GDM1 (cell line): Measurements from ENCODE around the gene AUH.
"Not testable (repeated sequence)": the region's sequence is repeated elsewhere in the genome, so short reads cannot be mapped to it uniquely, and the experiment has no call there.

Experiments
- DNase-seq: peaks from one replicate; lab custom pipeline; 2025; lab: John Stamatoyannopoulos, UW

The AUH gene, protein sequence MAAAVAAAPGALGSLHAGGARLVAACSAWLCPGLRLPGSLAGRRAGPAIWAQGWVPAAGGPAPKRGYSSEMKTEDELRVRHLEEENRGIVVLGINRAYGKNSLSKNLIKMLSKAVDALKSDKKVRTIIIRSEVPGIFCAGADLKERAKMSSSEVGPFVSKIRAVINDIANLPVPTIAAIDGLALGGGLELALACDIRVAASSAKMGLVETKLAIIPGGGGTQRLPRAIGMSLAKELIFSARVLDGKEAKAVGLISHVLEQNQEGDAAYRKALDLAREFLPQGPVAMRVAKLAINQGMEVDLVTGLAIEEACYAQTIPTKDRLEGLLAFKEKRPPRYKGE

DNA sequence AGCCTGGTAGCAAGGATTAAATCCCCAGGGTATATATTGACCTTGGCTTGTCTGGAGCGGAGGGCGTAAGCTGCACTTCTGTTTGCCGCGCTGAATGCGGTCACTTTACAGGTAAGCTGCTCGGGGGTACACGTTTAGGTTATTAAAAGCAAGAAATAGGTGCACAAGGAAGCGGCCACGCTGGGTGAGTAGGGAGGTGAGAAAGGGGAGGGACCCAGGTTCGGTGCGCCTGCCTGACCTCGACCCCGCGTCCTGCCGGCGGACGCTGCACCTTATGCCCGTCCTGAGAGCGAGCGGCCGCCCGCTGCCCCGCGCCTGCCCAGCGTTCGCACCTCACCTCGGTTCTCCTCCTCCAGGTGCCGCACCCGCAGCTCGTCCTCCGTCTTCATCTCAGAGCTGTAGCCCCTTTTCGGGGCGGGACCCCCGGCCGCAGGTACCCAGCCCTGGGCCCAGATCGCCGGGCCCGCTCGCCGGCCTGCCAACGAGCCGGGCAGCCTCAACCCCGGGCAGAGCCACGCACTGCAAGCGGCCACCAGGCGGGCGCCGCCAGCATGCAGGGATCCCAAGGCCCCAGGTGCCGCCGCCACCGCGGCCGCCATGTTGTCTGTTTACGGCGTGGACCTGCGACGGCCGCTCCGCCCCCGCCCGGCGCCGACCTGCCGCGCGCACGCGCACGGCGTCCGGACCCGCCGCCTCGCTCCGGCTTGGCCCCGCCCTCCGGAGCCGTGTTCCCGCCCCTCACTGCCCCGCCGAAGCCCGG is at the start of gene AUH:
Gene AUH, minus strand, starts transcription at position 628 of the 760 bp plus-strand sequence. Its CDS starts 29 bp downstream, at position 599.
- DNase-seq = peak; percentile 75

DNA sequence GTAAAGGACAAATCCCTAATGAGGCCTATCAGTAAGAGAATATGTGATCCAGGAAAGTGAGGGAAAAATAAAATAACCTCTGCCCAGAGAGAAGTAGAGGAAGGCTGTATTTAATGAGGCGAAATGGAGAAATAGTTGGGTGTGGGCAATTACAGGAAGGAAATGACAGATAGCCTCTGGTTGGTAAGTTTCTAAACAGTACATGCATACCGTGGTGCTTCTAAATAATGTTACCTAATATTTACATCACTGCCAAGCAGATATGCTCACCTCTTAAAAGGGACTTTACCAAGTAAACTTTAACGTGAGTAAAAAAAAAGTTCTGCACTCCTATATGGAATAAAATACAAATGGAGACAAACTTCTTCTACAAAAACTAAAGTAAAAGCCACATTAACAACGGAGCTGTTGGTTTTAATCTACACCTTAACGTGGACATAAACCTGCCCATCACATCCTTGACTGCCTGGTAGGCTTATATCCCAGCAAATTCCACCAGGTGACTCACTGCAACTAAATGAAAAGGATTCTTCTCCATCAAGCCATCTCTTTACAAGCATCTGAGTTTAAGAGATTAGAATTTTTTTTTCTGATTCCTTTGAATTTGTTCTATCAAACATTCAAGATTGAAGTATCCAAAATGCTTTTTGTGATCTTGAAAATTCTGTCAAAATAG is 49.5 kb upstream of the AUH start:
- no peak for DNase-seq

DNA sequence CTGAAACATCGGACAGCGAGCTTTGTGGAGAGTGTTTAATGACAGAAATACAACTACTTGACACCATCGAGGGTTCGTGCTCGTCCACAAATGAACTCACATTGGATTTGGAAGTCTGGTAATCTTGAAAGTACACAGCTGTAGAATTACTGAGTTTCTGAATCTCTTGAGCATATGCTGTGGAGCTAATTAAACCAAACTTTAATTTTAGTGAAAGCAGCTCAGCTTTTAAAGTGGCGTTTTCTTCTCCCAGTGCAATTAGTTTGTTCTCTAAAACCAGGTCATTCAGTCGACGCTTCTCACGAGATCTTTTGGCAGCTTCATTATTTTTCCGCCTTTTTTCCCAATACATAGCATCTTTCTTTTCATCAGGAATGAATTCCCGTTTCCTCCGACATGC is 48.4 kb upstream of the AUH start:
- no peak for DNase-seq

DNA sequence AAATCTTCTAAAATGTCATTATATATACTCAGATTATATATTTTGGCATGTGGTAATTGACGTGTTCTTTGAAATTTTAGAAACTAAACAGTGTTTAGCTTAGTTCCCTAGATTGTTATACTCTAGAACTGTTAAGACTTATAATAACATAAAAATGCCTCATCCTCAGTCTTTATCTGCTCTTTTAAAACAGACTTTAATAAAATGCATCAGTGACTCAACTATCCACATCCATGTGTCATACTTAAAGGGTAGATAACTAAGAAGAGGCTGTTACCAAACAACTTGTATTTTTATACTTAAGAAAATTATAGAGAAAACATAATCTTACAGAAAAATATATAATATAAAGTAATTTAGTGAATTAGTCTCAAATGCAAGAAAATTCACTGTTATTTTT is 46.8 kb upstream of the AUH start:
- no peak for DNase-seq

DNA sequence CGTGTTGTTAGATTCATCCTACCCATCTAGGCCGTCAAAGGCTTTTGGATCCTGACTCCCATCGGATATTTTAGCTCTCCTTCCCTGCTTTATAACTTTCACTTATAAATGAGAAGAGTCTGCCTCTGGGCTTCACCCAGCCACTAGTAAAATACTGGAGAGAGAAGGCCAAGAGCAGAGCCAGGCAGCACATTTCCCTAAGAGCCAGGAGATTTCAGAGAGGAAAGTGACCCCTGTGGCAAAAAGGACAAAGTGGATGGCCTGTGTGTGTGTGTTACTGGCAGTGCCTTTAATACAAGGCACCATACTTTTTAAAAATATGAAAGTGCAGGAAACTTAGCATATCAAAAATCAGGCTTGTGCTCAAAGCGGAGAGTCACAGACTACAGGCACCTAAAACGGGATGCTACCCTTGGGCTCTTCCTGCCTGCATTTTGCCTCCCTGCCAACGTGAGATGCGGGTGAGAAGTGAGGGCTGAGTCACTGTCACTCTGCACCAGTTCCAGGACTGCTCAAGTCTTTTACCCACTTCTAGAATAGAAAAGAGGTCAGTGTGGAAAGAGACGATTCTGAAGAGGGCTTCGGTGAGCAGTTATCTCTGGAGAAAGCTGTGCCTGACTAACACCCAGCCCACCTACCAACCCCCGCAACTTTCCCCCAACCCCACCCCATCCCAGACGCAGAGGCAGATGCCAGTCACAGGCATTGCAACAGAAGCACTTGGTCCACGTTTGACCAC is 46.0 kb upstream of the AUH start:
- no peak for DNase-seq

DNA sequence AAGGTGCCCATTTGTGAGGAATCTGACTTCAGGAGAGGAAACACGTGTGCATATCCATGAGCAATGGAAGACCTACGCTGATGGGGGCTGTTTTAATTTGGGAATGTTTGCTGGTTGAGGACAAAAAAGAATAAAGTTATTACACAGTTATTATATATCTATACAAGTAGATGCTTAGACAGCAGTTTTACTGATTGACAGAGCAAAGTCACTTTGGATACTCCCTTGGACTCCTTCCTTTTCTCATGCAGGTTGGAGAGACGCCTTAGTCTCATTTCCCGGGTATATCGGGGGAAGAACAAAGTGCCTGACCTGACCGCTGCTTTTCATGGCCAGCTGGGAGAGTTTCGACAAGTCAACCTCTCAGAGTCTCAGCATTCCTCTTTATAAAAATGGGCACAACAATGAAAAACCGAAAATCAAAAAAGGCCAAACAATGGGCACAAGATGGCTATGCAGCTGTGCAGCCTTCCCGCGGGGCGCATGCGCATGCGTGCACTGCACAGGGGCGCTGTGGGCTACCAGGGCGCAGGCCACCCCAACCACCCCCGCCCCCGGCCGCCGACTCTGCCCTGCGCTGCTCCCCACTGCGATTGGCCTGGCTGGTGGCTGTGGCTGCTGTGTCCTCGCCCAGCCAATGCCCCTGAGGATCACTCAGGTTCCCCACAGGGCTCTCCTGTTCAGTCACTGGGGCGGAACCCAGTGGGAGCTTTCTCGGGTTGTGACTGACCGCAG is 43.8 kb upstream of the AUH start:
- no peak for DNase-seq

DNA sequence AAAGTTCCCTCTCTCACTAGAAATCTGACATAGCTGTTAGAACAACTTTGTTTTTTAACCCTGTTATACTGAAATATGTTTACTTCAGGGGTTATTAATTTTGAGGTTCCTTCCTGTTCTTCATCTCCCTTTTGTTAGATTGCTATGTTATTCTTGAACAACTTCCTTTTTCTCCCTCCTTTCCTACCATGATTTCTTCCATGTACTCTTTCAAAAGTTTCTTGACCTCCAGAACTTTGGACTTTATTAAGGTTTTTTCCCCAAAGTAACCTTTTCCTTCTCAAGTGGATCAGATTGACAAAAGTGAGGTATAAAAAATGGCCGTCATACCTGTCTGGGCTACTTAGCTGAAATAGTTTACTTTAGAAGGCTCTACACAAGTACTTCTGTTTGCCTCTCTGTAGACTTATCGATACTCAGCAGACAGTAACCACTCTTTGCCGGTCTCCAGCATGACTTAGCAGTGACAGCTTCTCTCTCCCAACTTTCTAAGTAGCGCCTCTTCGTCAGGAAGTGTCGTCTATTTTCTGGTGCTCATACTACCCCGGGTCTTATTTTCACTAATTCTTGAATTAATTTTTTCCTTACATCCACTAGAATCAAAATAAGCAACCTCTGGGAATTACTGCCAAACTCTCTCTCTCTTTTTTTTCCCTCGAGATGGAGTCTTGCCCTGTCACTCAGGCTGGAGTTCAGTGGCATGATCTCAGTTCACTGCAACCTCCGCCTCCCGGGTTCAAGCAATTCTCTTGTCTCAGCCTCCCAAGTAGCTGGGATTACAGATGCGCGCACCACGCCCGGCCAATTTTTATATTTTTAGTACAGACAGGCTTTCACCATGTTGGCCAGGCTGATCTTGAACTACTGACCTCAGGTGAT is 42.2 kb upstream of the AUH start:
- DNase-seq = no peak

DNA sequence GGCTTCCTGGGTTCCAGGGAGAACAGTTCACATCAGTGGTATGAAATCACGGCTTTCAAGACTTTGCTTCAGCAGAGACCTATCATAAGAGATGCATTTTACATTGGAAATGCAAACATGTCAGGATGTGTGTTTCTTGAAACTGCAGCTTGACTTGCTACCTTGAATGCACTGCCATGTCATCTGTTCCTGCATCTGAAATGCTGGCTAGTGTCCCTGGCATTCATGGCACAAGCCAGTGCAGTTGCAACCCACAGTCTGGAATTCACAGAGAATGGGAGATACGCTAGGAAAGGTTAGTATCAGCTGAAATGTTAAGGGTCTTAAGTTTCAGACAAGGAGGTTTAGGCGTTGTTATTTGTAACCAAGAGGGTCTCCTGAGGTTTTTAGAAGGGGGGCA is 37.2 kb upstream of the AUH start:
- no peak for DNase-seq

DNA sequence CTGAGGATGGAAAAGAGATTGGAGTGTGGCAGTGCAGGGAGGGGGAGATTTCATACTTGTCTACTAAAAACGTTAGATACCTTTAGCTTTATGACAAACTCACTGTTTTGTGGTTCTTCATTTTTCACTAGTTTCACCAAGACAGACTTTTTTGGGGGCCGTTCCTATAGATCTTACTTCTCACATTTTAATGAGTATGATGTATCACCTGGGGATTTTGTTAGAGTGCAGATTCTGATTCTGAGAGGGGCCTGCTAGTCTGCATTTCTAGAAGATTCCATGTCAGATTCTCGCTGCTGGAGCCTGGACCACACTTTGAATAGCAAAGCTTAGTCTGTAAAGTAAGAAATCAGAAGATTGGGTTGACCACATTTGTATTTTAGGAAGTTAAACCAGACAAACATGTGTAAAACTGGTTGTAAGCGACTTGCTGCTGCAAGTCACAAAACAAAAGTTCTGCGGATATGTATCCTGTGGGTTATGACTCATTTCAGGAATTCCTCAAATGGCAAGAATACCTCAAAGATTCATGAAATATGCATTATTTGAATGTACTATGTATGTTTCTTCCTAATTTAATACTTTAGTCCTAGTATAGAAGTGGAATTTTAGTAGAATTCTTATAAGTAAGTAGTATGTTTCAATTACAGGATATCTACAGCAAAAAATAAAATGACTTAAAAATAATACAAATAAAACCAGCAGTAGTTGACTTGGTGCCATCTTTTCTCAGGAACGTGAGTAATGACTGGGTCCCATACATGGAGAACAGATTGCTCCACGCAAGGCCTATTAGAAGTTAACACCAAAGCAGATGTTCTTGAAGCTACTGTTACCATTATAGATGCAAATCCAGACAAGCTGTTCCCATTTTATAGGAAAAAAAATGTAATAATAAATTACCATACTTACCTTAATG is 34.1 kb upstream of the AUH start:
- DNase-seq = peak; percentile 33

DNA sequence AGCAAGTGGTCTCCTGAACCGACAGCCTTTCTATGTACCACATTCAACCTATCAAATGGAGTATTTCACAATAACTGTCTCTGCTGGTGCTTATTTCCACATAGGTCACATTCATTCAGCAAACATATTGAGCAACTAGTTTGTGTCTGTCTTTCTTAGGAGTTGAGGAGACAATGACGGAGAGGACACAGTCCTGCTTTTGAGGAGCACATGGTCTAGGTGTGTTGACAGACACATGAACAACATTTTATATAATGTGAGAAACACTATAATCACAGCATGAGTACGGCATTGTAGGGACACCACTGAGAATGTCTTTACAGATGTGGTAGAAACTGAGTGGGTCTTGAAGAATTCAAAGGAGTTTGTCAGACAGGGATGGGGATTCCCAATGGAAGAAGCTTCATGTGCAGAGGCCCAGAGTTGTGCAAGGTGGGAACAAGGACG is 33.4 kb upstream of the AUH start:
- DNase-seq = no peak

DNA sequence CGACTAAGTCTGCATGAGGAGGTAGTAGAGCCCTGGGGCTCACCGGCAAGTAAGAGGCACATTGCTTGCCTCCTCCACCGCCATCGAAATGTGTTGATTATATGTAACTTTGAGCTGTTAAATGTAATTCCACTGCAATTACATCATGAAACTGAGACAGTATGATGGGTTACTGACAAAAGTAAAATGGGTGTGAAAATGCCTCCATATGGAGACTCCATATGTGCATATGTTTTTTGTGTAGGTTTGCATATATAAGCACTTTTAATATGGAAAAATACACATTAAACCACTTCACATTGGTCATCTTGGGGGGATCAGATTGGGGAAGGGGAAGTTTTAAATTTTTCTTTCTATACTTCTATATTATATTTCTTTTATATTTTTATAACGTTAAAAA is 32.1 kb upstream of the AUH start:
- DNase-seq = no peak

DNA sequence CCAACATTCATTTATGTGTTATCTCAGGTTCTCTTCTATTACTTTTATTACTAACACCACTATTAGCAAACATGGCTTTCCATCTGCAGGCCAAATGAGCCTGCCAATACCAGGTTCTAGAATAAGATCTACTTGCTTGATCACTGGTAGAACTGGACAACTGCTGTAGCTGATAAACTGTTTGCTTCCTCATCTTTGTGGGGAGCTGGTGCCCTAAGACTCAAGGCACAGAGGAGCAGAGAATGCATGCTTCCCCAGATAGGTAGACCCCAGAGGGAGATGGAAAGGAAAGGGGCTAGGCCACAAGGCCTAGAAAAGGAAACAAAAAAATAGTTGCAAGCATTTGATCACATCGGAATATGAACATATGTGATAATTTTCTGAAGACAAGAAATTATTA is 30.7 kb upstream of the AUH start:
- DNase-seq = peak; percentile 42

DNA sequence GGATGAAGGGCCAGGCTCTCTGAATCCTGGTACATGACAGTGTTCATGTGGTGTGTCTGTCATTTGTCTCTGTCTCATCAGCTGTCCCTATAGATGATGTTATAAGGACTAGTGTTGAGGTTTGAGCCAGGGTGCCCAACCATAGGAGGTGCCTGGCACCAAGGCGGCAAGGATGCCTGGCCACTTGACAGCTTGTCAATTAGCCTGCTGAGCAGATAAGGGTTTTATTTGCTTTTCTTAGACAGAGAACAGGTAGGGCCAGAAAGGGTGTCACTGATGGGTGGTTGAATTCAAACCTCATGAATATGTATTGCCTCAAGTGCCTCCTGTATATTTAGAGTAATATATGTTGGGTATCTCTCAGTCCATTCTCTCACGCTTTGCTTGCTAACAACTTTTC is 30.1 kb upstream of the AUH start:
- no peak for DNase-seq

DNA sequence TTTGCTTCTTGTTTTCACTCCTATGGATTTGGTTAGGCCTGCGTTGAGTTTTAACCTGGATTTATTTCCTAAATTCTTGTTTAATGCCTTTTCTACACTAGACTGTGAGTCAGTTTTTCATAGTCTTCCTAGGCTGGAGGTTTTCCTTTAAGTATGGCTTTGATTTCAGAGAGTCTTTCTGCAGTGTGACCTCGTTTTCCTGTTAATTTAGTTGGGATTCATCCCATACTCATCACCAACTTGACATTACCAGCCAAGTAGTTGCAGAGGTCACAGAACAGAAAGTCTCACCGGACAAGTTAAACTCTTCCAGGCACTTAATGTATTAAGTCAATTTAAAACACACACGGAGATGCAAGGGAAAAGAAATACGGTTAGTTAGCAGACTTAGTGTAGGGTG is 29.7 kb upstream of the AUH start:
- no peak for DNase-seq

DNA sequence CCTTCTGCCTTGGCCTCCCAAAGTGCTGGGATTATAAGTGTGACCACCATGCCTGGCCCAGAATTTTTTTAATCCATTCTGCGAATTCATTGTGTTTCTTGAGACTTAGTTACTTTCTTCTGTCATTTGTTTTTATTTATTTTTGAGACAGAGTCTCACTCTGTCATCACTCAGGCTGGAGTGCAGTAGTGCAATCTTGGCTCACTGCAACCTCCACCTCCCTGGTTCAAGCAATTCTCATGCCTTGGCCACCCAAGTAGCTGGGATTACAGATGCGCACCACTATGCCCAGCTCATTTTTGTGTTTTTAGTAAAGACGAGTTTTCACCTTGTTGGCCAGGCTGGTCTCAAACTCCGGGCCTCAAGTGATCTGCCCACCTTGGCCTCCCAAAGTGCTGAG is 28.0 kb upstream of the AUH start:
- DNase-seq = not testable (repeated sequence)

DNA sequence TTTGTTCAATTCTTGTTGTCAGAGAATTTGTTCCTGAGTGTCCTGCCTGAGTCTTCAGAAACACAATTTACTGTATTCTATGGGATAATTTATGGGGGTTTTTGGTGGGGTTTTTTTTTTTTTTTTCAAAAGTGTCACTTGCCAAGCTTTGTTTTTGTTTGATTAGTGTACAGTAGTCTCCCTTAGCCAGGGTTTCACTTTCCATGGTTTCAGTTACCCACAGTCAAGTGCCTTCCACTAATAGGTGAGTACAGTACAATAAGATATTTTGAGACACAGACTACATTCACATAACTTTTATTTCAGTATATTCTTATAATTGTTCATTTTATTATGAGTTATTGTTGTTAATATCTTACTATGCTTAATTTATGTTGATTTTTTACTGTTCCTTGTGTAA is 25.0 kb upstream of the AUH start:
- no peak for DNase-seq

DNA sequence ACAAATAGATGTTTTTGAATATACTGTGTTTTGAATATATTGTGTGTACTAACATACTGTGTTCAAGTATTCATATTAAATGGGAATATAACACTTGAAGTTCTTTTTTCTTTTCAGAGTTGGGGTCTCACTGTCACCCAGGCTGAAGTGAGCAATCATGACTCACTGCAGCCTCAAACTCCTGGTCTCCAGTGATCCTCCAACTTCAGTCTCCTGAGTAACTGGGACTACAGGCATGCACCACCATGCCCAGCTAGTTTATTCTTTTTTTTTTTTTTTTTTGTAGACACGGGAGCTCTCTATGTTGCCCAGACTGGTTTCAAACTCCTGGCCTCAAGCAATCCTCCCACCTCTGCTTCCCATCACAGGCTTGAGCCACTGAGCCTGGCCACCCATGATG is 23.2 kb upstream of the AUH start:
- no peak for DNase-seq

DNA sequence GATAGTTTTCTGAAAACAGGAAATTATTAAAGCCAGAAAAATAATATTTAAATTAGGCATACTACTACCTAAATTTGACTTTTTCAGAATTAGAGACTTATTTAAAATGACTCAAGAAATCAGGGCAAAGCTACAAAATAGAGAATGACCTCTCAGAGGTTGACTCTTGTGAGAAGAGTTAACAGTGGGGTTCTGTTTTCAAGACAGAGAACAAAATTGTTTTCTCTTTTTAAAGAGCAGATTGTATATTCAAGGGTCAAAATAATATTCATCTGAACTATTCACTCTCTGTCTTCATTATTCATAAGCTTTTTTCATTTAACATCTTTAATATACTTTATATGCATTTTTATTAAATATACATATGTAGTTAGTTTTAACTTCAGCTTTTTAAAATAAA is 21.9 kb upstream of the AUH start:
- DNase-seq = no peak

DNA sequence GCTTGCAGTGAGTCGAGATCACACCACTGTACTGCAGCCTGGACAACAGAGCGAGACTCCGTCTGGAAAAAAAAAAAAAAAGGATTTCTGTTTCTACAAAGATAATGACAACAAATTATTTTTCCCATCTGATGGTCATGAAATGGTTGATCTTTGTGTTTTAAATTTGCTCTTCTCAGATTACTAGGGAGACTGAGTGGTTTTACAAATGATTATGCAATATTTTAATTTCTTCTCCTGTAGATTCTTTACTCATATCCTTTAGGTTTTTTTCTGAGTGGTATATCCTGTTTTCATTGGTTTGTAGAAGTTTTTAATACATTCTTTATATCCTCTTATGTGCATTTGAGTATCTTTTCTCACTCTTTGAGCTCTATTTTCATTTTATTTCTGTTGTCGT is 20.6 kb upstream of the AUH start:
- no peak for DNase-seq

DNA sequence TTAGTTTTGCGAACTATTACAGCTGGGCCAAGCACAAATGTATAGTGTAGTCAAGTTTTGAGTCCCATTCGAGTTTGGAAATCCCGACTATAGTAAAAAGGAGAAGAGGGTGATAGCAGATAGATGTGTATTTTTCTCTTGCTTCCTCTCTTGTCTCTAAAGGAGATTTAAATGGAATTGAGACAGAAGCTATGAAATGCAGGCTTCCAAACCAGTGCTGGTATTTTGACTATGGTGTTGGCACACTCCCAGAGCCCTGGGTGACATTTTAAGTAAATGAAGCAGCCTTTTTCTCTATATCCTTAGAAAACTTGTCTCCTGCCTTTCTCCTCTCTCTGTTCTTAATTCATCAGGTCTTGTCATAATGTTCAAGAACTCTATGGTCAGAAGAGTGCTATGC is 17.7 kb upstream of the AUH start:
- no peak for DNase-seq
